GDM1 (cell line): ENCODE data around the gene TSEN54.

Experiments
- DNase-seq: peaks from one replicate; lab custom pipeline; 2025; lab: John Stamatoyannopoulos, UW

Gene TSEN54

DNA sequence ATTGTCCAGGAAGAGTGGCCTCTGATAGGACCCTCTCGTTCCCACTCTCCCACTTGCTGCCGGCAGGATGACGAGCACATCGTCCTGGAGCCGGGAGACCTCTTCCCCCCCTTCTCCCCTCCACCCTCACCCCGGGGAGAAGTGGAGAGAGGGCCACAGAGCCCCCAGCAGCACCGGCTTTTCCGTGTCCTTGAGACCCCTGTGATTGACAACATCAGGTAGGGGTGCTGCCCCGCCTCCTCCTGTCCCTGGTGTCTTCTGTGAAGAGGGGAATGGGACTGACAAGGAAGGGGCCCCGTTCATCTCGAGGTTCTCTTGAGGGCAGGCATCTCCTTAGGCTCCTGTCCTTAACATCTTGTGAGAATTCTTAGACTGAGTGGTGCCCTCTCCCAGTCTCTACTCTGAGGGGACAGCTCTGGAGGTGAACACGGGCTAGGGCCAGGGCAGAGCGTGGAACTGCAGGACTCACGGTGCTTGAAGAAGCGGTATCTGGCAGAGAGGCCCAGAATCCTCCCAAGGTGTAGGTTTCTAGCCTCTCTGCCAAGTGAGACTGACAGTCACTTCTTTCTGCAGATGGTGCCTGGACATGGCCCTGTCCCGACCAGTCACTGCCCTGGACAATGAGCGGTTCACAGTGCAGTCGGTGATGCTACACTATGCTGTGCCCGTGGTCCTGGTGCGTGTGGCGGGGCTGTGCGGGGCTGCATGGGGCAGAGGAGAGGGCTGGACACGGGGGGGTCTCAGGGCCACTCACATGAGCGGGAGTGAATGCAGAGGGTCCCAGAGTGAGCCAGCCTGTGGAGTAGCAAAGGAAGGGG lies 27.4 kb upstream of the TSEN54 start:
- DNase-seq: no peak

DNA sequence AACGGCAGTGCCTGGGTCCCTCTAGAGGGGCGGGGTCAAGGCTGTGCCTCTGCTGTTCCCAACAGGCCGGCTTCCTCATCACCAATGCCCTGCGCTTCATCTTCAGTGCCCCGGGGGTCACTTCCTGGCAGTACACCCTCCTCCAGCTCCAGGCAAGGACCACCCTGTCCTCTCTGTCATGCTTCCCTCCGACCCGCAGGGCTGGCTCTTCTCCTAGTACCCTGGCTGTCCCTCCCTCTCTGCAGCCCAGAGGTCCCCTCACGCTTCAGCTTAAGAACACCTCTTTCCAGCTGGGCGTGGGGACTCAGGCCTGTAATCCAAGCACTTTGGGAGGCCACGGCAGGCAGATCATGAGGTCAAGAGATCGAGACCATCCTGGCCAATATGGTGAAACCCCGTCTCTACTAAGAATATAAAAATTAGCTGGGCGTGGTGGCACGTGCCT lies 26.8 kb upstream of the TSEN54 start:
- DNase-seq: no peak

DNA sequence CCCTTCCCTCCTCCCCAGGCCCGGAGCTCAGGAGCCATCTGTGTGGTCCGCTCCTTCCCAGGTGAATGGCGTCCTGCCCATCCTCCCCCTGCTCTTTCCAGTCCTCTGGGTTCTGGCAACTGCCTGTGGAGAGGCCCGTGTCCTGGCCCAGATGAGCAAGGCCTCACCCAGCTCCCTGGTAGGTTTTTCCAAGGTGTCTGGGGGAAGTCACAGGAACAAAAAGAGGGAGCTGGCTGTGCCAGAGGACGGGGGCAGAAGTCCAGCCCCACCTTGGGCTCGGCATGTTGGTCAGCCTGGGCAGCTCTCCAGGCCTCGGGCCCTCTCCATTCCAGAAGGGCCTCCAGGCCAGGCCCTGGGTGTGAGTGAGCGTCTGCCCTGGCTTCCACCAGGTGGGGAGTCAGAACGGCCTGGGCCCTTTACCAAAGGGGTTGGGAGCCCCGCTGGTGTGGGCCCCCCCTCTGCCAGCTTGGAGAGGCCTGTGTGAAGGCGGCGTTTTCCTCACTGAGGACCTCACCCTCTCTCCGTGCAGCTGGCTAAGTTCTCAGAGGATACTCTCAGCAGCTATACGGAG lies 26.1 kb upstream of the TSEN54 start:
- DNase-seq: no peak

DNA sequence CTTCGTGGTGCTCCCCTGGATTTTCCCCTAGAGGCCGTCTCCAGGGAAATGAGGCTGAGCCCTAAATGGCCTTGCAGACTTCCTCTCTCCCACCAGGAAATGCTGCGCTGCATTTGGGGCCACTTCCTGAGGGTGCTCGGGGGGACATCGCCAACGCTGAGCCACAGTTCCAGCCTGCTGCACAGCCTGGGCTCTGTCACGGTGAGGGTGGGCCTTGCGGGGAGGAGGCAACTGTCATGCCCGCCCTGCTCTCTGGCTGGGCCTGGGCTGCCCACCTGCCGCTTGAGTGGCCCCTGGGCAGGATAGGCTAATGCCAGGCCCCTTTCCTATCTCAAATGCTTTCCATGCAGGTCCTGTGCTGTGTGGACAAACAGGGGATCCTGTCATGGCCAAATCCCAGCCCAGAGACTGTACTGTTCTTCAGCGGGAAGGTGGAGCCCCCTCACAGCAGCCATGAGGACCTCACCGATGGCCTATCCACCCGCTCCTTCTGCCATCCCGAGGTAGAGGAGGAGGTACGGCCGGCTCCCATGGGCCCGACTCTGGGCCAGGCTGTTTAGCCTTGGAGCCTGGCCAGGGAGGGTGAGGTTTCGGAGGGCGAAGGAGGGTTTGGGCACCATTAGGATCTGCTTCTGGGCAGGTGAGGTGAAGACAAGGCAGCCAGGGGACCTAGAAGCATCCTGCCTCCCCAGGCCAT lies 25.2 kb upstream of the TSEN54 start:
- no peak for DNase-seq

DNA sequence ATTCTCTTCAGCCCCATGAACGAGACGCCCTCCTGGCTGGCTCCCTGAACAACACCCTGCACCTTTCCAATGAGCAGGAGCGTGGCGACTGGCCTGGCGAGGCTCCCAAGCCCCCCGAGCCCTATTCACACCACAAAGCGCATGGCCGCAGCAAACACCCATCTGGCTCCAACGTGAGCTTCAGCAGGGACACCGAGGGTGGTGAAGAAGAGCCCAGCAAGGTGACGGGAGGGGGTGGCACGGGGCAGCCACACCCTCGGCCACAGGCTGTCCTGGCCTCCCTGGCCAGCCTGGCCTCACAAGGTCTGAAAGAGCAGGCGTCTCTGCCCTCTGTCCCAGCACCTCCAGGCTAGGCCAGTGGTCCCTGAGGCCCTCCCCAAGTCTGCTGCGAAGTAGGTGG lies 24.6 kb upstream of the TSEN54 start:
- no peak for DNase-seq

DNA sequence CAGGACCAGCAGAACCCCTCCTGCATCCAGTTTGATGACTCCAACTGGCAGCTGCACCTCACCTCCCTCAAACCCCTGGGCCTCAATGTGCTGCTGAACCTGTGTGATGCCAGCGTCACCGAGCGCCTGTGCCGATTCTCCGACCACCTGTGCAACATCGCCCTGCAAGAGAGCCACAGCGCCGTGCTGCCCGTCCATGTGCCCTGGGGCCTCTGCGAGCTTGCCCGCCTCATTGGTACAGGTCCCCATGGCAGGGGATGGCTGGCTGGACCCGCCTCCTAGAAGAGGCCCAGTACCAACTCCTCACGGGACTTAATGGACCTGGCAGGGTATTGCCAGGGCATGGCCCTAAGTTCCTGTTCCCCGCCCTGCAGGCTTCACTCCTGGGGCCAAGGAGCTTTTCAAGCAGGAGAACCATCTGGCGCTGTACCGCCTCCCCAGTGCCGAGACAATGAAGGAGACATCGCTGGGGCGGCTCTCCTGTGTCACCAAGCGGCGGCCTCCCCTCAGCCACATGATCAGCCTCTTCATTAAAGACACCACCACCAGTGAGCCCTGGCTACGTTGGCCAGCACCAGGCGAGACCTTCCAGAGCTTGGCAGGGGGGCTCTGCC lies 23.7 kb upstream of the TSEN54 start:
- no peak for DNase-seq

DNA sequence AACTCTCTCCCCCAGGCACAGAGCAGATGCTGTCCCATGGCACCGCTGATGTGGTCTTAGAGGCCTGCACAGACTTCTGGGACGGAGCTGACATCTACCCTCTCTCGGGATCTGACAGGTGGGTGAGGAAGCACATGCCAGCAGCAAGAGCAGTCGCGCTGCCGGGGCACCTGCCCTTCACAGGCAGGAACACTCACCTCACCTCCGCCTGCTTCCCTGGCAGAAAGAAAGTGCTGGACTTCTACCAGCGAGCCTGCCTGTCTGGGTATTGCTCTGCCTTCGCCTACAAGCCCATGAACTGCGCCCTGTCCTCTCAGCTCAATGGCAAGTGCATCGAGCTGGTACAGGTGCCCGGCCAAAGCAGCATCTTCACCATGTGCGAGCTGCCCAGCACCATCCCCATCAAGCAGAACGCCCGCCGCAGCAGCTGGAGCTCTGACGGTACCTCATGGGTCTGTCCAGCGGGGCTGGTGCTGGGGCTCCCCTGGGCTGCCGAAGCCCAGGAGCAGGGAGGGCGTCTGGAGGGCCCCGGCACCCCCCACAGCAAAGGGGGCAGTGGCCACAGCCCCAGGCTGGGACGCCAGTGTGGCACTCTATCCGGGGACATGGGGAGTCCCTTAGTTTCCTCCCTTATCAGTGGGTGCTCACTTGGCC lies 22.7 kb upstream of the TSEN54 start:
- no peak for DNase-seq

DNA sequence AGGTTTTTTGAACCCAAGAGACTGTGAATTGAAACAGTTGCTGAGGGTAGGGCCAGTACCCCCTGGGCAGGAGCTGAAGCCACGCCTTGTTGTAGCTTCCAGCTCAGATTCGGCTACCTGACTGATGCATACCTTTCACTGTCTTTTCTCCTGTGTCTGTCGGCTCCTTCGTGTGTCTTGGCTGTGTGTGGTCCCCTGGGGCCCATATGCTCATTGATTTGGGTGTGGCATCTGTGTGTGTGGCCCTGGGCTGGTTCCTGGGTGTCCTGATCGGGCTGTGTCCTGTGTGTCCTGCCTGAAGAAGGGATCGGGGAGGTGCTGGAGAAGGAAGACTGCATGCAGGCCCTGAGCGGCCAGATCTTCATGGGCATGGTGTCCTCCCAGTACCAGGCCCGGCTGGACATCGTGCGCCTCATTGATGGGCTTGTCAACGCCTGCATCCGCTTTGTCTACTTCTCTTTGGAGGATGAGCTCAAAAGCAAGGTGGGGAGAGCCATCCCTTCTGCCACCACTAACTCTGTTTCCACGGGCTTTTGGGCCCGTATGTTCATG lies 21.9 kb upstream of the TSEN54 start:
- no peak for DNase-seq

DNA sequence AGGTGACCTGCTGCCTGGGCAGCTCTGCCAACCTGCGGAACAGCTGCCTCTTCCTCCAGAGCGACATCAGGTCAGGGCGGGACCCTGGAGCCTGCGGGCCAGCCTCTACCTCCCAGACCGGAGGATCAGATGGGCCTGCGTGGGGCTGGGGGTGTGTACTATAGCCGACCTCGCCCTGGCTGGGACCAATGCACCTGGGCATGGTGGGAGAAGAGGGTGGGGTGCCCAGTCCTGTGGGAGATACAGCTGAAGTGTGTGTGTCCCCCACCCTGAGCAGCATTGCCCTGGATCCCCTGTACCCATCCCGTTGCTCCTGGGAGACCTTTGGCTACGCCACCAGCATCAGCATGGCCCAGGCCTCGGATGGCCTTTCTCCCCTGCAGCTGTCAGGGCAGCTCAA lies 20.3 kb upstream of the TSEN54 start:
- no peak for DNase-seq

DNA sequence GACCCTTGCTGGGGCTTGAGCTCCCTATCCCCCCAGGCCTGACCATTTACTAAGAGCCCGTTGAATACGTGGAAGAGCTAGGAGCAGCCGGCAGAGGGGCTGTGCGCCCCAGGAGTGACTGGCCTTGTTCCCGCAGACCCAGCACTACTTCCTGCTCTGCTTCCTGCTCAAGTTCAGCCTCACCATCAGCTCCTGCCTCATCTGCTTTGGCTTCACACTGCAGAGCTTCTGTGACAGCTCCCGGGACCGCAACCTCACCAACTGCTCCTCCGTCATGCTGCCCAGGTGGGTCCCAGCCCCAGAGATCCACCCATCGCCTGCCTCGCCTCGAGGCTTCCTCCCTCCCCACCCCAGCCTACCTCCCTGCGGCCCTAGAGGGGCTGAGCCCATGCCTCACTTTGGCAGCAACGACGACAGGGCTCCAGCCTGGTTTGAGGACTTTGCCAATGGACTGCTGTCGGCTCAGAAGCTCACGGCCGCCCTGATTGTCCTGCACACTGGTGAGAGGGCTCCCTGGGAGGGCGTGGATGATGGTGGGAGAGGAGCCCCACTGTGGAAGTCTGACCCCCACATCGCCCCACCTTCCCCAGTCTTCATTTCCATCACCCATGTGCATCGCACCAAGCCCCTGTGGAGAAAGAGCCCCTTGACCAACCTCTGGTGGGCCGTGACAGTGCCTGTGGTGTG lies 18.1 kb upstream of the TSEN54 start:
- DNase-seq: no peak

DNA sequence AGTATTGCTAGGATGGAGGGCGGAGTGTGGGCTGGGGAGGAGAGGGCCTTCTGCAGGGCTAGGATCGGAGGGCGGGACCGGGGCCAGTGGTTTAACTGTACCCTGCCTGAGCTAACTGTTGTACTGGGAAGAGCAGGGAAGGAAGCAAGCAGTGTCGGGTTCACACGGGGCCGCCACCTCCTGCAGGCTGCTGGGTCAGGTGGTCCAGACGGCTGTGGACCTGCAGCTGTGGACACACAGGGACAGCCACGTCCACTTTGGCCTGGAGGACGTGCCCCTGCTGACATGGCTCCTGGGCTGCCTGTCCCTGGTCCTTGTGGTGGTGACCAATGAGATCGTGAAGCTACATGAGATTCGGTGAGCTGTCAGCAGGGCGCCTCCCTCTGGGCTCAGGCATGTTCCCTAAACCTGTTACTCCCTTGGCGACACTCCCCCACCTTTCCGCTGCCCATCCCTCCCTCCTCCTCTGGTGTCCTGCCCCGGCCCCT lies 17.6 kb upstream of the TSEN54 start:
- no peak for DNase-seq

DNA sequence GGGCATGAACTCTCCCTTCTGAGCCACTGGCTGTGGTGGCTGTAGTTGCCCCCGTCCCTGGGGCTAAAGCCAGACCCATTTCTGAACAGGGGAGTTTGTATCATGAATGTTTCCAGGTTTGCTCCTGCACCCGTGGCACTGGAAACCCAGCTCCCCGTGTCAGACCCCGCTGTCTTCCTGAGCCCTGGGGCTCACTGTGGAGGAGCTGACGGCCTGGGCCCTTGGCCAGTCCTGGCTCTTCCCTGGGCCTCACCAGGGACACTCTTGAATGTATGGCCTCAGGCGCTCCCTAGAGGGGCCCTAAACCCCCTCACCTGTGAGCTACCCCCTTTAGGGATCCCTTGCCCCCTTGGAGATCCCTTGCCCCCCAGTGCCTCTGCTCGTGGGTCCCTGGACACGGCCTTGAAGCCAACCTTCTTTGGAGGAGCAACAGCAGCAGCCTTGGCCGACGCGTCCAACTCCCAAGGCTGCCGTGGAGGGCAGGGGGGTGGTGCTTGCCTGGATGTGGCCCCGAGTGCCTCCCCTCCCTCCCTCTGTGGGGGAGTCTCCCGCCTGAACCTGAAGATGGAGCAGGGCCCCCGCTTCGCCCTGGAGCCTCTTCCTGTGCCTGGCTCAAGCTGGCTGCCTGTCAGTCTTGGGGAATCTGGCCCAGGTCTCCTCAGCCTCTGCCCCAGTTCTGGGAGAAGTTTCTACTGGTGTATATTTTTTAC lies 16.9 kb upstream of the TSEN54 start:
- no peak for DNase-seq

DNA sequence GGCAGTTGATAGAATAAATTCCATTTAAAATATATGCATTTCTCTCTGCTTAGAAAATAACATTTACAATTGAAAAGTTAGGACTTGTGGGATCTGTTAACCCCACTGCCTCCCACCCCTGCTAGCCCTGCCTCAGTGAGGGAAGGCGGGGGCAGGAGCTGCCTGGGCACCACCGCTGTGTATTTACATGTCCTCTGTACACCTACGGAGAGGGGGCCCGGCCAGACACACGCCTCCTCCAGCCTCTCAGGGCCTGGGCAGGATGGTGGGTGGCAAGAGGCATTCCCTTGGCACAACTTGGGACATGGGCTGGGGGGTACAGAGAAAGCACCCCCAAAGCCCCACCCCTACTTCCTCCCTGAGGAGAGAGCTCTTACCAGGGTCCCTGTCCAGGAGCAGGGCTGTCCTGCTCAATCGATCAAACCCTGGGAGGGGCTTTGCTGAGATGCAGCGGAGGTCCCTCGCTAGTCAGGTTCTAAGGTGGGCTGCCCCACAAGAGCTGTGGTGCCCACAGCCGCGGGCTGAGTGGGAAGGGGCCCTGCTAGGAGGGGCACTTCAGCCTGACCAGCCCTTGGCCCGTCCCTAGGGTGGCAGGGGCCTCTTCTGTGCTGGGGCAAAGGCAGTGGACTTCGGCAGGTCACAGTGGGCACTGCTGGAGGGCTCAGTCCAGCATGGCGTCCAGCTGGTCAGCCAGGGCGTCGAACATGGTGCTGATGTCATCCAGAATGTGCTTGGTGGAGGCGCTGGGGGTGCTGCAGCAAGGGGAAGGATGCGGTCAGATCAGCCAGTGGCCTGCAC lies 15.7 kb upstream of the TSEN54 start:
- DNase-seq: no peak

DNA sequence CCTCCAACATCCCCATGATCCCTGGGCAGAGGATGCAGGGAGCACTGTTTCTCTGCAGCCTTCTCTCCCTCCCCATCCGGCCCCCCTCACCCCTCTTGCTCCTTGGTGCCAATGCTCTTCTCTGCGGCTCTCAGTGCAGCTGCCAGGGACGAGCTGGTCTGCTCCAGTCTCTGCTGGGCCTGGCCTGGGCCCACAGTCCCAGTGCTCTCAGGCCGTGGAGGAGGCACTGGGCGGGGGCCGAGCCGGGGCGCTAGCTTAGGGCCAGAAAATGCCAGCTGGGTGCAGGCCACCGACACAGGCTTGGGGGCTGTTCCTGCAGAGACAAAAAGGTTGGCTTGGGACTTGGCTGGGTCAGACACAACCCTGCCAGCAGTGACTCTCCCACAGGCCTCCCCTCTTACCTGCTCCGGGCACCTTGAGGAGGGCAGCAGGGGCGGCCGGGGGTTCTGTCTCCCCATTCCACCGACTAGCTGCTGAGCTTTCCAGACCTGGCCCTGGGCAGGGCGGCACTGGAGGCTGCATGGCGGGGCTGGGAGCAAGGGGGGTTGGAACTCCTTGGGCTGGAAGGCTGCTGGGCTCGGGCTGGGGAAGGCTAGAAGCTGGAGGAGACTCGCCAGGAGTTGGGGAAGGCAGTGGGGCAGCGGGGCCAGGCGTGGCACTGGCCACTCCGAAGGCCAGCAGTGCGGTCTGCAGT lies 14.8 kb upstream of the TSEN54 start:
- no peak for DNase-seq

DNA sequence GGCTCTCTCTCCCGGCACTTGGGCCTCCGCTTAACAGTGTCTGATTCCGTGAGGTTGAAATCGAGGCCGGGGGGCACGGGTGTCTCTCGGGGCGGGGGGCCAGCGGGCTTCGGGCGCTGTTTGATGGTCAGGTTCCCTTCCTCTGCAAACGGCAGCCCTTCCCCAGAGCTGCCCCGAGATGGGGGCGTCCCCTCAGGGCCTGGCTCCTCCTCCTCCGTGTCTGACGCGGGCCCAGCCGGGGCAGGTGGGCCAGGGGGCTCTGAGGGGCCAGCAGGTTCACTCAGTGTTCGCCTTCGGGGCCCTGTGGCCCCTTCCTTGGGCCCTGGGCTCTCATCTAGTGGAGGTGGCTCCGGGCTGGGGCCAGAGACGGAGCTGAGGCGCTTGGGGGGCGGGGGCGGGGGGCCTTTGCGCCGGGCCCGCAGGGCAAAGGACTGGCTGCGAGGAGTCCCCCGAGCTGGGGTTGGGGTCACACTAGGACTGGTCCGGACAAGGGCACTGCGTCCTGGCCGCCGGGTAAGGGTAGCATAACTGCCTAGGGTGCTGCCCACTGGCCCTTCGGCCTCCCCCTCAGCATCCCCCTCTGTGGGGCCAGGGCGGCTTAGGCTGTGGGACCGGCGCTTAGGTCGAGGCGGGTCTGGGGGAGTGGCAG lies 14.1 kb upstream of the TSEN54 start:
- DNase-seq: no peak

DNA sequence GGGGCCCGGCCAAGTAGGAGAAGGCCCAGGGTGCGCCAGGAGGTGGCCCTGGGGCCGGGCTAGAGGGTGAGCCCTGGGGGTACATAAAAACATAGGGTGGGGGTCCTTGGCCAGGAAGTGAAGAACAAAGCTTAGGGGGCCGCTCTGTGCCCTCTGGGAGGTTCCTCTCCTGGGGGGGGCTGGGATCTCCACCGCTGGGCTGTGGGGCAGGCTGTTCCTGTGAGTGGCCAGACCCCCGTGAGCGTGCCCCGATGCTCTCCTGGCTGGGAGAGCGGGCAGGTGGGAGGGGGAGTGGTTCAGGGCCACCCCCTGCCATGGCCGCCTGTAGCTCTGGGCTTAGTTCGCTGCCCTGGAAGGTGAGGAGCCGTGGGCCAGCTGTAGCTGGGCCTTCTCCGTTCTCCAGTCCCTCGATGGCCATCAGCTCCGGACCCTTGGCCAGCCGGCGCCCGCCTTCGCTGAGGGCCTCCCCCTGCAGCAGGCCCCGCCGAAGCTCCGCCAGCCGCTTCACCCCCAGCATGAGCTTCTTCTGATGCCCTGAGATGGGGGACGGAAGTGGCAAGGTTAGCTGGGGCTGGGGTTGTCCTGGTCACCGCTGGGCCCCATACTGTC lies 13.5 kb upstream of the TSEN54 start:
- DNase-seq: no peak

DNA sequence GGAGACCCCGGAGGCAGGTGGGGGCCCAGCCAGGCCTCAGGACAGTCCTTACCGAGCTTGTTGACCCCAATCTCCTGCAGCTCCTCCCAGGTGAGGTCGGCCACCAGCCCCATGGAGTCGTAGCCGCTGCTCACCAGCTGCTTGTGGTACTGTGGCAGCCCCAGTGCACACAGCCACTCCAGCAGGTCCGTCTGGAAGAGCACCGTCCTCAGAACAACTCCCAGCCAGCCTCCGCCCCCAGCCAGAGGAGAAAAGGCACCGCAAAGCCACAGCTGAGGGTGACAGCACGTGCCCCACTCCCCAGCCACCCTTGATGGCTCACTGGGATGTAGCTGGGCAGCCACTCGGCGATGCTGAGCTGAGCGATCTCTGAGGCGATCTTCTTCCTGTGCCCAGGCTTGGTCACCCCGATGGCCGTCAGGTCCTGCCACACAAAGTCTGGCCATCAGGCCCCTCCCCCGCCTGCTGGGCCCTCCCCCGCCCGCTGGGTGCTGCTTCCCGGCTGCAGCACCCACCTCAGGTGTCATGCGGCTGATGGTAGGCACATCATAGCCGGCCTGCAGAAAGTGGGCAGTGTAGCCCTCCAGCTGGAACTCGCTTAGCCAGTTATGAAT lies 12.9 kb upstream of the TSEN54 start:
- no peak for DNase-seq

DNA sequence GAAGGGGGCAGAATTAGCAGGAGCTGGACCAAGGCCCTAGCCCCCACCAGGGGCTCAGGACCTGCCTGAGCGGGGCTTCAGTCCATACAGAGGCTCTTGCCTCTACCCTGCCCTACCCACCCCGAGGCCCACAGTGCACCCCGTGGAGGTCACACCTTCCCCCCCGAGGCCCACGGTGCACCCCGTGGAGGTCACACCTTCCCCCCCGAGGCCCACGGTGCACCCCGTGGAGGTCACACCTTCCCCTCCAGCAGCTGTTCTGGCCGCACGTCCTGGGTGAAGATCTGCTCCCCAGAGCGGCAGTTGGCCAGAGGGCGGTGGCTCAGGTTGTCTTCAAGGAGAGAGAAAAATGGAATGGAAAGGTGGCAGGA lies 12.4 kb upstream of the TSEN54 start:
- no peak for DNase-seq
